ENCODE measurements around the gene FNDC1.
"Not testable (repeated sequence)": the region's sequence is repeated elsewhere in the genome, so short reads cannot be mapped to it uniquely, and the experiment has no call there.

The FNDC1 gene

GRCh38 chr6:159169193-159169555 lies at the start of gene FNDC1:
FNDC1 (plus strand) TSS chr6:159169400; CDS start chr6:159169597, 197 bp downstream.
- DNase-seq: peak in 1 of 10 donors; percentile 46
- intact Hi-C loops (cut with DNase I): no loop called here

- no peak for DNase-seq
- intact Hi-C loops (cut with DNase I): no loop called here
Observed at GRCh38 chr6:159119791-159120190, 49.4 kb upstream of the FNDC1 start.

- DNase-seq: no peak
- intact Hi-C loops (cut with DNase I): no loop called here
Observed at GRCh38 chr6:159121486-159121885, 47.7 kb upstream of the FNDC1 start.

- DNase-seq: no peak
- intact Hi-C loops (cut with DNase I): no loop called here
Observed at GRCh38 chr6:159122453-159122852, 46.7 kb upstream of the FNDC1 start.

- DNase-seq; intact Hi-C loops (cut with DNase I): not testable (repeated sequence)
Observed at GRCh38 chr6:159123831-159124230, 45.4 kb upstream of the FNDC1 start.

- intact Hi-C loops (cut with DNase I): no loop called here
- DNase-seq: no peak
Observed at GRCh38 chr6:159125014-159125609, 44.1 kb upstream of the FNDC1 start.

GRCh38 chr6:159125951-159126352 lies 43.2 kb upstream of the FNDC1 start:
- intact Hi-C loops (cut with DNase I): no loop called here
- DNase-seq: peak; percentile 74 to 98 (median 84)

- intact Hi-C loops (cut with DNase I): no loop called here
- peak in 3 of 10 donors; percentile 33 to 81 (median 42) for DNase-seq
Observed at GRCh38 chr6:159126590-159126989, 42.6 kb upstream of the FNDC1 start.

- no peak for DNase-seq
- intact Hi-C loops (cut with DNase I): no loop called here
Observed at GRCh38 chr6:159127701-159128100, 41.5 kb upstream of the FNDC1 start.

- intact Hi-C loops (cut with DNase I): no loop called here
- DNase-seq: no peak
Observed at GRCh38 chr6:159128978-159129377, 40.2 kb upstream of the FNDC1 start.

GRCh38 chr6:159130846-159131245 lies 38.4 kb upstream of the FNDC1 start:
- intact Hi-C loops (cut with DNase I): no loop called here

GRCh38 chr6:159131709-159132108 lies 37.5 kb upstream of the FNDC1 start:
- intact Hi-C loops (cut with DNase I): no loop called here

More at GRCh38 chr6:159130846-159131245, 38.4 kb upstream of the FNDC1 start:
- DNase-seq: no peak

GRCh38 chr6:159132664-159133063 lies 36.5 kb upstream of the FNDC1 start:
- intact Hi-C loops (cut with DNase I): no loop called here
- no peak for DNase-seq

More at GRCh38 chr6:159131709-159132108, 37.5 kb upstream of the FNDC1 start:
- no peak for DNase-seq

- peak in 7 of 10 donors; percentile 49 to 89 (median 76) for DNase-seq
- intact Hi-C loops (cut with DNase I): loop anchor here (1.0 kb wide), 1 partner anchor 93 kb away; no protein-coding TSS in a partner anchor
Observed at GRCh38 chr6:159134701-159135364, 34.4 kb upstream of the FNDC1 start.

GRCh38 chr6:159137676-159138075 lies 31.5 kb upstream of the FNDC1 start:
- intact Hi-C loops (cut with DNase I): no loop called here
- no peak for DNase-seq

GRCh38 chr6:159142531-159142930 lies 26.7 kb upstream of the FNDC1 start:
- intact Hi-C loops (cut with DNase I): no loop called here
- DNase-seq: no peak

GRCh38 chr6:159148641-159149040 lies 20.6 kb upstream of the FNDC1 start:
- intact Hi-C loops (cut with DNase I): no loop called here
- DNase-seq: no peak

- DNase-seq: no peak
Observed at GRCh38 chr6:159149641-159150040, 19.6 kb upstream of the FNDC1 start.

GRCh38 chr6:159151266-159151855 lies 17.8 kb upstream of the FNDC1 start:
- peak in 6 of 10 donors; percentile 46 to 87 (median 58) for DNase-seq
- intact Hi-C loops (cut with DNase I): no loop called here

More at GRCh38 chr6:159149641-159150040, 19.6 kb upstream of the FNDC1 start:
- intact Hi-C loops (cut with DNase I): no loop called here

GRCh38 chr6:159152041-159152440 lies 17.2 kb upstream of the FNDC1 start:
- no peak for DNase-seq
- intact Hi-C loops (cut with DNase I): no loop called here

GRCh38 chr6:159152782-159153181 lies 16.4 kb upstream of the FNDC1 start:
- intact Hi-C loops (cut with DNase I): no loop called here
- no peak for DNase-seq

- DNase-seq: no peak
- intact Hi-C loops (cut with DNase I): no loop called here
Observed at GRCh38 chr6:159155679-159156078, 13.5 kb upstream of the FNDC1 start.
